Testis (tissue), 2 donors: ENCODE data around the gene MT3.

ENCODE experiments used
- CTCF ChIP-seq, 3 experiments: fragments of 450-650 bp in 2 of 3; fragments of 200-600 bp in 1 of 3; sonication (generic) in 1 of 3; IDR thresholded peaks; one replicate each; pipeline ENCODE4 v1.5.1; 2016 to 2019; ENCODE audit warnings: antibody characterized with exemption in 3 of 3, mild to moderate bottlenecking in 2 of 3, moderate library complexity in 1 of 3
- POLR2A ChIP-seq: fragments of 450-650 bp; IDR thresholded peaks from one replicate; pipeline ENCODE4 v1.6.1; 2017; ENCODE audit warnings: antibody characterized with exemption, mild to moderate bottlenecking, moderate library complexity

GRCh38 chr16:56611281-56611833, 22.0 kb downstream of the MT3 start:
- TF ChIP-seq CTCF (IDR thresholded peaks at IDR 0.05) (no peak), POLR2A (no peak)
